Endodermal cell (in vitro differentiated cells): ENCODE measurements around the gene CACNB1. TPM values are rescaled to one million over a fixed set of nuclear protein-coding genes. Genes with fewer than 3 reads are reported as not detected.

Experiments
- DNase-seq: peaks from one replicate; pipeline ENCODE4 v3.0.0-alpha.2; 2017
- H3K27ac ChIP-seq: 2 replicates; pipeline ENCODE4 v1.5.1; 2013; ENCODE audit warnings: mild to moderate bottlenecking, low read depth, low read length, moderate library complexity
- H3K27me3 ChIP-seq: 2 replicates; pipeline ENCODE4 v1.6.1; 2013; ENCODE audit warnings: mild to moderate bottlenecking, low read length, moderate library complexity; ENCODE audit not compliant: insufficient read depth, control insufficient read depth, poor library complexity, severe bottlenecking
- H3K36me3 ChIP-seq: 2 replicates; pipeline ENCODE4 v1.7.0; 2013; ENCODE audit warnings: mild to moderate bottlenecking, low read length, moderate library complexity; ENCODE audit not compliant: control insufficient read depth, insufficient read depth
- H3K4me1 ChIP-seq: one replicate; pipeline ENCODE4 v1.7.0; 2013; ENCODE audit warnings: low read length; ENCODE audit not compliant: control insufficient read depth, insufficient read depth
- H3K4me3 ChIP-seq: 2 replicates; pipeline ENCODE4 v1.5.1; 2013; ENCODE audit warnings: mild to moderate bottlenecking, low read length, moderate library complexity
- H3K9ac ChIP-seq: 2 replicates; pipeline ENCODE4 v1.6.1; 2013; ENCODE audit warnings: mild to moderate bottlenecking, low read length, moderate library complexity; ENCODE audit not compliant: poor library complexity, severe bottlenecking; ENCODE audit errors: extremely low read depth
- H3K9me3 ChIP-seq: 2 replicates; pipeline ENCODE4 v1.6.1; 2013; ENCODE audit warnings: mild to moderate bottlenecking, low read length, moderate library complexity; ENCODE audit not compliant: control insufficient read depth
- H3K27ac Mint-ChIP-seq: 2 replicates; pipeline ENCODE4 v1.8.0; 2020; ENCODE audit warnings: mixed read lengths
- H3K27me3 Mint-ChIP-seq: 2 replicates; pipeline ENCODE4 v1.8.0; 2021; ENCODE audit warnings: mild to moderate bottlenecking, mixed read lengths; ENCODE audit not compliant: insufficient read depth
- H3K36me3 Mint-ChIP-seq: 2 replicates; pipeline ENCODE4 v1.8.0; 2020; ENCODE audit warnings: low read depth, mixed read lengths
- H3K4me1 Mint-ChIP-seq: 2 replicates; pipeline ENCODE4 v1.8.0; 2020; ENCODE audit warnings: mixed read lengths
- H3K4me3 Mint-ChIP-seq: 2 replicates; pipeline ENCODE4 v1.8.0; 2020; ENCODE audit warnings: mild to moderate bottlenecking, moderate library complexity, mixed read lengths
- H3K9me3 Mint-ChIP-seq: 2 replicates; pipeline ENCODE4 v1.8.0; 2020; ENCODE audit warnings: mild to moderate bottlenecking, mixed read lengths
- WGBS, 2 experiments: methylation state at CpG; one replicate each; pipeline versions ENCODE4 v1.1.5 to v1.1.7; 2013; ENCODE audit warnings: missing lambda C conversion rate in 2 of 2, mixed read lengths in 1 of 2; ENCODE audit not compliant: insufficient coverage in 1 of 2, insufficient read length in 1 of 2; 5-methylcytosine and 5-hydroxymethylcytosine counted together
- total RNA-seq, 2 donors: library from RNA; stranded (reverse); fragmentation: NEBNext Ultra II Directional in 1 of 2; extraction: Animal tissue kit (Norgen Biotek cat#: 25700) in 1 of 2; gene quantifications; 2 replicates in 1 of 2; 3 replicates in 1 of 2; pipeline ENCODE4 v1.2.1, GENCODE V29; 2021
- TF ChIP-seq, protein P1 (sequence below): fragments of 200-600 bp; sonication (generic); conservative IDR thresholded peaks from 2 replicates; pipeline ENCODE4 v1.5.0; 2021; ENCODE audit warnings: antibody characterized with exemption, mild to moderate bottlenecking

The CACNB1 gene
- total RNA-seq, 2 donors from 2014 or later, result 12.2 to 13.2 TPM

DNA sequence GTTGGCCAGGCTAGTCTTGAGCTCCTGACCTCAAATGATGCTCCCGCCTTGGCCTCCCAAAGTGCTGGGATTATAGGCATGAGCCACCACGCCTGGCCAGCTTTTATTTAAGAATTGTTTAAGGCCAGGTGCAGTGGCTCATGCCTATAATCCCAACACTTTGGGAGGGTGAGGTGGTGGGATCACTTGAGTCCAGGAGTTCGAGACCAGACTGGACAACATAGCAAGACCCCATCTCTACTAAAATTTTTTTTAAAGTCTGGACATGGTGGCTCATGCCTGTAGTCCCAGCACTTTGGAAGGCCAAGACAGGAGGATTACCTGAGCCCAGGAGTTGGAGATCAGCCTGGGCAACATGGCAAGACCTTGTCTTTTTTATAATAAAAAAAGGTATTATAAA, 51.2 kb downstream of the CACNB1 start:
- TF ChIP-seq, protein P1, sequence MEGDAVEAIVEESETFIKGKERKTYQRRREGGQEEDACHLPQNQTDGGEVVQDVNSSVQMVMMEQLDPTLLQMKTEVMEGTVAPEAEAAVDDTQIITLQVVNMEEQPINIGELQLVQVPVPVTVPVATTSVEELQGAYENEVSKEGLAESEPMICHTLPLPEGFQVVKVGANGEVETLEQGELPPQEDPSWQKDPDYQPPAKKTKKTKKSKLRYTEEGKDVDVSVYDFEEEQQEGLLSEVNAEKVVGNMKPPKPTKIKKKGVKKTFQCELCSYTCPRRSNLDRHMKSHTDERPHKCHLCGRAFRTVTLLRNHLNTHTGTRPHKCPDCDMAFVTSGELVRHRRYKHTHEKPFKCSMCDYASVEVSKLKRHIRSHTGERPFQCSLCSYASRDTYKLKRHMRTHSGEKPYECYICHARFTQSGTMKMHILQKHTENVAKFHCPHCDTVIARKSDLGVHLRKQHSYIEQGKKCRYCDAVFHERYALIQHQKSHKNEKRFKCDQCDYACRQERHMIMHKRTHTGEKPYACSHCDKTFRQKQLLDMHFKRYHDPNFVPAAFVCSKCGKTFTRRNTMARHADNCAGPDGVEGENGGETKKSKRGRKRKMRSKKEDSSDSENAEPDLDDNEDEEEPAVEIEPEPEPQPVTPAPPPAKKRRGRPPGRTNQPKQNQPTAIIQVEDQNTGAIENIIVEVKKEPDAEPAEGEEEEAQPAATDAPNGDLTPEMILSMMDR, result no peak
- peaks cover 4% of the 10 kb centered on the region for H3K9me3 ChIP-seq
- Mint-ChIP-seq H3K27me3 (peaks cover 33% of the 10 kb centered on the region), H3K4me1 (peaks cover 5% of the 10 kb centered on the region), H3K36me3 (no peaks in the 10 kb centered on the region), H3K27ac (no peak overlapping the region), H3K9me3 (peaks cover 3% of the 10 kb centered on the region), H3K4me3 (no peak overlapping the region)
- 84 to 100% methylated on average over 1 to 3 of the region's 3 CpGs for whole genome bisulfite sequencing, 2 experiments
- no peaks in the 10 kb centered on the region for H3K36me3 ChIP-seq
- H3K4me3 ChIP-seq, result no peak overlapping the region
- no peak overlapping the region for H3K9ac ChIP-seq
- H3K4me1 ChIP-seq, result no peaks in the 10 kb centered on the region
- peaks cover 26% of the 10 kb centered on the region for H3K27me3 ChIP-seq
- H3K27ac ChIP-seq, result no peak overlapping the region
- no peak for DNase-seq

GRCh38 chr17:39145143-39145542, 52.3 kb downstream of the CACNB1 start:
- no peak for DNase-seq
- no peak overlapping the region for H3K27ac Mint-ChIP-seq
- H3K4me3 ChIP-seq, result no peak overlapping the region

GRCh38 chr17:39144416-39144840, 53.0 kb downstream of the CACNB1 start:
- Histone ChIP-seq H3K9ac (no peak overlapping the region), H3K27me3 (peaks cover 7% of the 10 kb centered on the region), H3K4me1 (no peaks in the 10 kb centered on the region), H3K9me3 (peaks cover 5% of the 10 kb centered on the region), H3K4me3 (no peak overlapping the region), H3K36me3 (no peaks in the 10 kb centered on the region), H3K27ac (no peak overlapping the region)
- Mint-ChIP-seq H3K36me3 (no peaks in the 10 kb centered on the region), H3K9me3 (peaks cover 3% of the 10 kb centered on the region), H3K4me3 (no peak overlapping the region), H3K27ac (no peak overlapping the region), H3K27me3 (peaks cover 16% of the 10 kb centered on the region), H3K4me1 (no peaks in the 10 kb centered on the region)
- TF ChIP-seq, protein P1, result no peak
- WGBS, 2 experiments, result 85 to 91% methylated on average over 6 to 9 of the region's 9 CpGs
- no peak for DNase-seq

More at GRCh38 chr17:39145143-39145542, 52.3 kb downstream of the CACNB1 start:
- Histone ChIP-seq H3K4me1 (no peaks in the 10 kb centered on the region), H3K9me3 (peaks cover 5% of the 10 kb centered on the region), H3K36me3 (no peaks in the 10 kb centered on the region), H3K27ac (no peak overlapping the region), H3K9ac (no peak overlapping the region), H3K27me3 (peaks cover 14% of the 10 kb centered on the region)
- TF ChIP-seq, protein P1, result no peak
- no peak overlapping the region for H3K4me3 Mint-ChIP-seq
- peaks cover 23% of the 10 kb centered on the region for H3K27me3 Mint-ChIP-seq
- 90 to 100% methylated on average over 2 to 3 of the region's 3 CpGs for WGBS, 2 experiments
- no peaks in the 10 kb centered on the region for H3K36me3 Mint-ChIP-seq
- peaks cover 3% of the 10 kb centered on the region for H3K9me3 Mint-ChIP-seq
- peaks cover under 1% of the 10 kb centered on the region for H3K4me1 Mint-ChIP-seq
